Prostate gland (tissue), 2 donors: ENCODE data around the gene ABCA2. TPM values are rescaled to one million over a fixed set of nuclear protein-coding genes. Genes with fewer than 3 reads are reported as not detected.
"Not testable (repeated sequence)": the region's sequence is repeated elsewhere in the genome, so short reads cannot be mapped to it uniquely, and the experiment has no call there.

Experiments
- DNase-seq: peaks from one replicate; pipeline ENCODE4 v3.0.0-alpha.2; 2019; ENCODE audit warnings: low spot score
- H3K27ac ChIP-seq, 2 donors: fragments of 200-600 bp; sonication (generic); 2 replicates each; pipeline ENCODE4 v1.5.1; 2017 to 2019
- H3K27me3 ChIP-seq: fragments of 200-600 bp; sonication (generic); replicated peaks from 2 replicates; pipeline ENCODE4 v1.5.1; 2019; ENCODE audit not compliant: insufficient read depth
- H3K36me3 ChIP-seq, 2 donors: fragments of 200-600 bp; sonication (generic); 1 replicate in 1 of 2; 2 replicates in 1 of 2; pipeline versions ENCODE4 v1.5.1 to v1.8.1; 2017 to 2019
- H3K4me1 ChIP-seq: fragments of 200-600 bp; sonication (generic); replicated peaks from 2 replicates; pipeline ENCODE4 v1.5.1; 2019
- H3K4me3 ChIP-seq, 2 donors: fragments of 200-600 bp; sonication (generic); 2 replicates each; pipeline ENCODE4 v1.5.1; 2017 to 2019
- H3K9me3 ChIP-seq: fragments of 200-600 bp; sonication (generic); 2 replicates; pipeline ENCODE4 v1.5.1; 2017
- POLR2A ChIP-seq: fragments of 450-650 bp; IDR thresholded peaks from one replicate; pipeline ENCODE4 v1.6.1; 2016; ENCODE audit warnings: antibody characterized with exemption, mild to moderate bottlenecking
- POLR2AphosphoS5 ChIP-seq: sonication (generic); formaldehyde crosslinking; IDR thresholded peaks from one replicate; pipeline ENCODE4 v1.6.1; 2017; ENCODE audit warnings: antibody characterized with exemption
- WGBS: methylation state at CpG from one replicate; pipeline ENCODE4 v1.1.5; 2018; 5-methylcytosine and 5-hydroxymethylcytosine counted together
- intact Hi-C: fragments of 100-400 bp; cut with DNase I; formaldehyde crosslinking; loops from one replicate; pipeline ENCODE4 v1.14.2; 2022
- total RNA-seq, 2 donors: library from RNA; depleted of rRNA; stranded (reverse); fragments of >200 nt; gene quantifications; one replicate each; pipeline ENCODE4 v1.1.0, GENCODE V29; 2016
- TF ChIP-seq, protein P1 (sequence below), 4 experiments: fragments of 200-600 bp in 2 of 4; fragments of 450-650 bp in 2 of 4; sonication (generic) in 2 of 4; IDR thresholded peaks; 1 replicate in 3 of 4; 2 replicates in 1 of 4; pipeline ENCODE4 v1.5.1; 2016 to 2019; ENCODE audit warnings: antibody characterized with exemption in 4 of 4, mild to moderate bottlenecking in 2 of 4, moderate library complexity in 2 of 4

ABCA2 gene
- total RNA-seq, 2 donors from 2014 or later: 27.4 to 79.1 TPM

DNA sequence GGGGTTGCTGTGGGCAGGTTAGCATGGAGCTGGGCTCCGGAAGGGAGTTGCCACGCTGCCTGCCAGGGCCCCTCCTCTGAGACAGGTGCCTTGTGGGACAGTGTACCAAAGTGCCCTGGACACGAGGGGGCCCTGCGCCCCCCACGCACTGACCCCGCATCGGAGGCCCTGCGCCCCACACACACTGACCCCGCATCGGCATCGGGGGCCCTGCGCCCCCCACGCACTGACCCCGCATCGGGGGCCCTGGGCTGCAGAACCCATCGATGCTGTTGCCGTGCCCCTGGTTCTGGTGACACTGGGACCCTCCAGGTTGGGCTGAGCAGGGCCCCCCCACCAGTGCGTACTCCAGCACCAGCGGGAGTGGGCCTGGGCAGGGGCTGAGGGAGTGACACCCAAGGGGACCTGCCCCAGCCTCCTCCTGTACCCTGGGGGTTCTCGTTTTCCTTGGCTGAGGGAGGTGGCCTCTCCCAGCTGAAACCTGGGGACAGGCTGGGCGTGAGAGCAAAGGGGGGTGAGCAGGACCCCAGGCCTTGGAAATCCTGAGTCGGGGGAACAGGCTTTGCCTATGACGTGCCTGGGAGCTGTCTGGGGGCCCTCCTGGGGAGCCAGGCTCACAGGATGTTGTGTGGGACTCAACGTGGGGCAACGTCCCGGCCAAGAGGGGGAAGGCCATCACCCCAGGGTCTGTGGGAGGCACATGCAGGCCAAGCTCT is 35.4 kb upstream of the ABCA2 start:
- no peak overlapping the region for H3K4me3 ChIP-seq
- no peak overlapping the region for H3K27ac ChIP-seq
- H3K9me3 ChIP-seq: no peaks in the 10 kb centered on the region
- intact Hi-C loops: loop anchor here (10.0 kb wide), 1 partner anchor 279 kb away; no protein-coding TSS in a partner anchor
- no peaks in the 10 kb centered on the region for H3K27me3 ChIP-seq
- WGBS: 90% methylated on average over 8 of the region's 26 CpGs
- TF ChIP-seq, protein P1, sequence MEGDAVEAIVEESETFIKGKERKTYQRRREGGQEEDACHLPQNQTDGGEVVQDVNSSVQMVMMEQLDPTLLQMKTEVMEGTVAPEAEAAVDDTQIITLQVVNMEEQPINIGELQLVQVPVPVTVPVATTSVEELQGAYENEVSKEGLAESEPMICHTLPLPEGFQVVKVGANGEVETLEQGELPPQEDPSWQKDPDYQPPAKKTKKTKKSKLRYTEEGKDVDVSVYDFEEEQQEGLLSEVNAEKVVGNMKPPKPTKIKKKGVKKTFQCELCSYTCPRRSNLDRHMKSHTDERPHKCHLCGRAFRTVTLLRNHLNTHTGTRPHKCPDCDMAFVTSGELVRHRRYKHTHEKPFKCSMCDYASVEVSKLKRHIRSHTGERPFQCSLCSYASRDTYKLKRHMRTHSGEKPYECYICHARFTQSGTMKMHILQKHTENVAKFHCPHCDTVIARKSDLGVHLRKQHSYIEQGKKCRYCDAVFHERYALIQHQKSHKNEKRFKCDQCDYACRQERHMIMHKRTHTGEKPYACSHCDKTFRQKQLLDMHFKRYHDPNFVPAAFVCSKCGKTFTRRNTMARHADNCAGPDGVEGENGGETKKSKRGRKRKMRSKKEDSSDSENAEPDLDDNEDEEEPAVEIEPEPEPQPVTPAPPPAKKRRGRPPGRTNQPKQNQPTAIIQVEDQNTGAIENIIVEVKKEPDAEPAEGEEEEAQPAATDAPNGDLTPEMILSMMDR (IDR thresholded peaks at IDR 0.05): no peak
- TF ChIP-seq POLR2A: no peak
- TF ChIP-seq POLR2AphosphoS5: no peak
- H3K36me3 ChIP-seq: no peaks in the 10 kb centered on the region
- no peak for DNase-seq
- no peaks in the 10 kb centered on the region for H3K4me1 ChIP-seq

DNA sequence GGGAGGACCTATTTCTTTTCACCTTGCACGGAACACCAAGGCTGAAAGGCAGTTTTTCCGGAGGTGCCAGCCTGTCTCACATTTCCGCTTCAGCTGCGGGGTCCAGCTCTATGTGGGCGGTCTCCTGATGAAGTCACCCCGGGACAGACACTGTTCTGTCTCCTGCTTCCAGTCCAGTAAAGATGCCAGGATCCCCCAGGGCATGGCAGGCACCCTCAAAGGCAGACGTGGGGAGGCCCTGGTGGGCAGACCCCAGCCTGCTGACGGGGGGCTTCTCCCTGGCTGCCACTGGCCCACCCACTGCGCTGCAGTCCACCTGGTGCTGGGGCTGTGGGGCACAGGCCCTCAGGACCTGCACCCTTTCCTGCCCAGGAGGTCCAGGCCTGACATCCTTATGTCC is 34.8 kb upstream of the ABCA2 start:
- not testable (repeated sequence) for H3K4me1 ChIP-seq, H3K9me3 ChIP-seq, H3K4me3 ChIP-seq, H3K27ac ChIP-seq, DNase-seq, H3K27me3 ChIP-seq, H3K36me3 ChIP-seq
- intact Hi-C loops: loop anchor here (10.0 kb wide), 1 partner anchor 278 kb away; no protein-coding TSS in a partner anchor
- WGBS: 83% methylated on average over 7 of the region's 9 CpGs

DNA sequence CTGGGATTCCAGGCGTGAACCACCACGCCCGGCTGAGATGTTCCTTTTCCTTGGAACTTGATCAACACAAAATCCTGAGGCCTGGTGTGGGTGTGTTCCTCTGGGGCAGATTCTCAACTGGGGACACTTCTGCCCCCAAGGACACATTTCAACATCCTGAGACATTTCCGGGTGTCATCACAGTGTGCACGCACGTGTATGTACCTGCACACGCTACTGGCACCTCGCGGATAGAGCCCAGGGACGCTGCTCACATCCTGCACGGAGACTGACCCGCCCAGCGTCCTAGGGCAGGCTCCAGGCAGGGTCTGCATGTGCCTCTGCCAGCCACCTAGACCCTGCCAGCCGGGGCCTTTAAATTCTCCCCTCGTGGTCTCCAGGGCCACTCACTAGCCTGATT is 34.3 kb upstream of the ABCA2 start:
- intact Hi-C loops: loop anchor here (10.0 kb wide), 1 partner anchor 278 kb away; no protein-coding TSS in a partner anchor
- 87% methylated on average over 15 of the region's 15 CpGs for WGBS
- H3K27ac ChIP-seq: no peak overlapping the region

DNA sequence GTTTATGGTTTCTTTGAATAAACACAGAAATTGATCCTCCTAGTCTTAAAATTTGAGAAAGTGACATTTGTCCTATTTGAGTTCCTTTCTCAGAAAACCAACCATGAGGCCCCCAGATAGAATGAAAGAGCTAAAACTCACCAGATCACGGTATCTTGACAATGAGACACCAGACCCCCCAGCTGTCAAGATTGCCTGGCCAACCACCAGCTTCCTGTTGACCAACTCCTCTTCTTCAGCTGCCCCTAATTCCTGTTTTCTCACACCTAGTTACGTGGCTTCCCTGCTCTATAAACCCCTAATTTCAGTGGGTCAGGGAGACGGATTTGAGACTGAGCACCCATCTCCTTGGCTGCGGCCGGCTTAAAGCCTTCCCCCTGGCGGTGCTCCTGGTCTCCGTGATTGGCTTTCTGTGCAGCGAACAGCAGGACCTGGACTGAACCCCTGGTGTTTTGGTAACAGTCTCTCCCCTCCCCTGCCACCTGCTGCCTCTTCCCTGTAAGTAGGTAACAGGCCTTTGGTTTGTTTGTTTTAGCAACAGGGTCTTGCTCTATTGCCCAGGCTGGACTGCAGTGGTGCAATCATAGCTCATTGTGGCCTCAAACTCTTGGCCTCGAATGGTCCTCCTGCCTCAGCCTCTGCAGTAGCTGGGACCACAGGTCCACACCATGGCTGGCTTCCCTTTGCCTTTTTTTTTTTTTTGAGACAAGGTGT is 30.6 kb upstream of the ABCA2 start:
- H3K9me3 ChIP-seq: no peaks in the 10 kb centered on the region
- H3K4me1 ChIP-seq: peaks cover 31% of the 10 kb centered on the region
- DNase-seq: no peak
- intact Hi-C loops: no loop called here
- no peak overlapping the region for H3K4me3 ChIP-seq
- H3K27me3 ChIP-seq: no peaks in the 10 kb centered on the region
- H3K36me3 ChIP-seq: no peaks in the 10 kb centered on the region
- 90% methylated on average over 9 of the region's 9 CpGs for WGBS
- TF ChIP-seq, protein P1 (IDR thresholded peaks at IDR 0.05): no peak
- TF ChIP-seq POLR2A (no peak), POLR2AphosphoS5 (no peak)
- no peak overlapping the region for H3K27ac ChIP-seq

More for the DNA sequence above, 34.3 kb upstream of the ABCA2 start:
- no peaks in the 10 kb centered on the region for H3K36me3 ChIP-seq
- no peak for DNase-seq
- no peak overlapping the region for H3K4me3 ChIP-seq
- H3K9me3 ChIP-seq: no peaks in the 10 kb centered on the region
- TF ChIP-seq POLR2A (no peak), POLR2AphosphoS5 (no peak)
- TF ChIP-seq, protein P1 (IDR thresholded peaks at IDR 0.05): no peak
- H3K4me1 ChIP-seq: peaks cover 5% of the 10 kb centered on the region
- H3K27me3 ChIP-seq: no peaks in the 10 kb centered on the region

DNA sequence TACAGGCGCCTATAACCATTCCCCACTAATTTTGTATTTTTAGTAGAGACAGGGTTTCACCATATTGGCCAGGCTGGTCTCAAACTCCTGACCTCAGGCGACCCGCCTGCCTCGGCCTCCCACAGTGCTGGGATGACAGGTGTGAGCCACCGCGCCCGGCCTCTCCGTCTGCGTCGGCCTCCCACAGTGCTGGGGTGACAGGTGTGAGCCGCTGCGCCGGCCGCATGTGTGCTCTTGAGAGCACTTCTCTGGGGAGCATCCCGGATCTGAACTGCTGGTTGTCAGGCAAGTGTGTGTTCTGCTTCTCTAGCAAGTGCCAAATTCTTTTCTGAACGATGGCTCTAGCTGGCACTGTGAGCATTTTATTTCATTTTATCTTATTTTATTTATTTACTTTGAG is 29.5 kb upstream of the ABCA2 start:
- TF ChIP-seq POLR2A (no peak), POLR2AphosphoS5 (no peak)
- TF ChIP-seq, protein P1 (IDR thresholded peaks at IDR 0.05): no peak
- peak overlapping the region; percentile 12 to 21 for H3K27ac ChIP-seq
- intact Hi-C loops: no loop called here
- no peaks in the 10 kb centered on the region for H3K9me3 ChIP-seq
- peaks cover 31% of the 10 kb centered on the region for H3K4me1 ChIP-seq
- H3K4me3 ChIP-seq: no peak overlapping the region
- no peak for DNase-seq
- no peaks in the 10 kb centered on the region for H3K27me3 ChIP-seq
- WGBS: 31% methylated on average over 16 of the region's 16 CpGs
- H3K36me3 ChIP-seq: no peaks in the 10 kb centered on the region
